CD14-positive monocyte (primary cell): Measurements from ENCODE around the gene CNOT1. TPM values are rescaled to one million over a fixed set of nuclear protein-coding genes. Genes with fewer than 3 reads are reported as not detected.
A peak's percentile ranks its signal among the peaks of the same experiment; 100 is the strongest.

ENCODE experiments used
- DNase-seq, 3 donors: peaks; one replicate each; pipeline ENCODE4 v3.0.0-alpha.2; 2011 to 2022
- H2AFZ ChIP-seq: 2 replicates; pipeline ENCODE4 v1.6.0; 2012; ENCODE audit warnings: mild to moderate bottlenecking, low read depth, low read length, inconsistent platforms; ENCODE audit not compliant: insufficient read depth, poor library complexity, severe bottlenecking
- H3K27ac ChIP-seq, 2 donors: 1 replicate in 1 of 2; 2 replicates in 1 of 2; pipeline ENCODE4 v1.5.1; 2012 to 2013; ENCODE audit warnings: low read length in 2 of 2, control low read depth in 1 of 2, inconsistent platforms in 1 of 2, low read depth in 1 of 2, mild to moderate bottlenecking in 1 of 2
- H3K27me3 ChIP-seq, 2 donors: one replicate each; pipeline versions ENCODE4 v1.6.0 to v1.6.1; 2011 to 2013; ENCODE audit warnings: low read length in 2 of 2; ENCODE audit not compliant: control insufficient read depth in 2 of 2, insufficient read depth in 2 of 2
- H3K36me3 ChIP-seq, 2 donors: replicated peaks in 1 of 2; 1 replicate in 1 of 2; 2 replicates in 1 of 2; pipeline versions ENCODE4 v1.5.1 to v1.6.1; 2012 to 2013; ENCODE audit warnings: low read length in 2 of 2, control low read depth in 1 of 2, inconsistent platforms in 1 of 2, mild to moderate bottlenecking in 1 of 2; ENCODE audit not compliant: insufficient read depth in 2 of 2, control insufficient read depth in 1 of 2
- H3K4me1 ChIP-seq, 2 donors: 1 replicate in 1 of 2; 2 replicates in 1 of 2; pipeline versions ENCODE4 v1.5.1 to v1.6.1; 2012 to 2013; ENCODE audit warnings: low read length in 2 of 2, control low read depth in 1 of 2, inconsistent platforms in 1 of 2, mild to moderate bottlenecking in 1 of 2, moderate library complexity in 1 of 2; ENCODE audit not compliant: insufficient read depth in 2 of 2, control insufficient read depth in 1 of 2
- H3K4me2 ChIP-seq: replicated peaks from 2 replicates; pipeline ENCODE3; 2012; ENCODE audit warnings: low read length, moderate library complexity, mild to moderate bottlenecking; ENCODE audit not compliant: poor library complexity, severe bottlenecking; ENCODE audit errors: extremely low read depth
- H3K4me3 ChIP-seq, 3 experiments: fragments of 200-600 bp in 1 of 3; sonication (generic) in 1 of 3; replicated peaks in 1 of 3; 1 replicate in 2 of 3; 2 replicates in 1 of 3; pipeline ENCODE4 v1.5.1; 2011 to 2013; ENCODE audit warnings: low read length in 3 of 3, mild to moderate bottlenecking in 3 of 3, control low read depth in 2 of 3, low read depth in 2 of 3, inconsistent platforms in 1 of 3, moderate library complexity in 1 of 3
- H3K79me2 ChIP-seq: 2 replicates; pipeline ENCODE4 v1.6.0; 2012; ENCODE audit warnings: mild to moderate bottlenecking, control low read depth, inconsistent platforms, low read length, moderate library complexity; ENCODE audit not compliant: insufficient read depth
- H3K9ac ChIP-seq: 2 replicates; pipeline ENCODE4 v1.6.0; 2017; ENCODE audit warnings: low read length, mild to moderate bottlenecking; ENCODE audit not compliant: insufficient read depth, poor library complexity, severe bottlenecking
- H3K9me3 ChIP-seq, 2 donors: replicated peaks in 1 of 2; 1 replicate in 1 of 2; 2 replicates in 1 of 2; pipeline versions ENCODE4 v1.5.1 to v1.6.1; 2012 to 2013; ENCODE audit warnings: low read length in 2 of 2, control low read depth in 1 of 2; ENCODE audit not compliant: control insufficient read depth in 1 of 2, insufficient read depth in 1 of 2
- H4K20me1 ChIP-seq: 2 replicates; pipeline ENCODE4 v1.6.0; 2012; ENCODE audit warnings: mild to moderate bottlenecking, low read length, control low read depth, moderate library complexity; ENCODE audit not compliant: insufficient read depth
- H3K27ac Mint-ChIP-seq, 7 donors: one replicate each; pipeline ENCODE4 v1.8.0; 2020; ENCODE audit warnings: mild to moderate bottlenecking in 7 of 7, mixed read lengths in 7 of 7, moderate library complexity in 6 of 7, inconsistent platforms in 2 of 7
- H3K27me3 Mint-ChIP-seq, 3 donors: one replicate each; pipeline ENCODE4 v1.8.0; 2021 to 2022; ENCODE audit warnings: low read depth in 3 of 3, mild to moderate bottlenecking in 3 of 3, mixed read lengths in 3 of 3, moderate library complexity in 3 of 3, inconsistent platforms in 1 of 3
- H3K36me3 Mint-ChIP-seq, 2 donors: one replicate each; pipeline ENCODE4 v1.8.0; 2020; ENCODE audit warnings: mixed read lengths in 2 of 2, inconsistent platforms in 1 of 2, mild to moderate bottlenecking in 1 of 2
- H3K4me1 Mint-ChIP-seq: one replicate; pipeline ENCODE4 v1.8.0; 2020; ENCODE audit warnings: mild to moderate bottlenecking, mixed read lengths
- H3K4me3 Mint-ChIP-seq, 2 donors: one replicate each; pipeline ENCODE4 v1.8.0; 2020; ENCODE audit warnings: mild to moderate bottlenecking in 2 of 2, mixed read lengths in 2 of 2, moderate library complexity in 1 of 2
- H3K9me3 Mint-ChIP-seq, 7 donors: one replicate each; pipeline ENCODE4 v1.8.0; 2020 to 2022; ENCODE audit warnings: mixed read lengths in 7 of 7, mild to moderate bottlenecking in 6 of 7, moderate library complexity in 6 of 7, inconsistent platforms in 2 of 7
- WGBS: methylation state at CpG from one replicate; pipeline ENCODE4 v1.1.5; 2013; ENCODE audit warnings: missing lambda C conversion rate; ENCODE audit not compliant: insufficient coverage; 5-methylcytosine and 5-hydroxymethylcytosine counted together
- intact Hi-C, 2 donors: fragments of 100-400 bp; cut with micrococcal nuclease; formaldehyde crosslinking; loops; one replicate each; pipeline versions ENCODE4 v1.15.0 to v1.15.1; 2023
- polyA plus RNA-seq, 3 donors: library from polyadenylated mRNA; depleted of rRNA in 1 of 3; unstranded in 2 of 3; stranded (reverse) in 1 of 3; fragments of 300-500 nt in 2 of 3; fragments of >200 nt in 1 of 3; fragmentation: Illumina TruSeq in 2 of 3; gene quantifications; 1 replicate in 2 of 3; 2 replicates in 1 of 3; pipeline ENCODE4 v1.2.3, GENCODE V29; 2012 to 2021
- TF ChIP-seq, protein P1 (sequence below): fragments of 200-600 bp; IDR thresholded peaks from one replicate; pipeline ENCODE4 v1.8.0; 2022; ENCODE audit warnings: antibody characterized with exemption, mild to moderate bottlenecking

The CNOT1 gene
- polyA plus RNA-seq, 3 donors: 50.8 to 182 (median 60.8) TPM

DNA sequence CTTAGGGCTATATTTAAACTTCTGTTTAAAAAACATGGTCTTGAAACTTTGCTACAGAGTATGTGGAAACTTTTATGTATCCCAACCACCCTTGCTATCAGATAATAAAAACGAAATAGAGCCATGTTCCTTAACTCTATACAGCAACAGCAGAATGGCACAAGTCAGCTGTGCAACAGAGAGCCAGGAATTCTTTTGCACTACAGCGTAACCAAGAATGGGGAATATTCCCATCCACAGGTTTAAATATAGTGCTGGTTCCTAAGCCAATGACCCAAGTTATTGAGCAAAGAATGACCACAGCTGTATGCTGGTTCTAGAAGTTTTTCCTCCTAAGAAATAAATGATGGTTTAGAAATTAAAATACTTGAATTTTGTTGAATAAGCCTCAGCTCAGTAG, 81.2 kb downstream of the CNOT1 start:
- intact Hi-C loops: no loop called here
- Mint-ChIP-seq H3K4me1 (no peaks in the 10 kb centered on the region), H3K27me3 (no peaks in the 10 kb centered on the region), H3K27ac (no peak overlapping the region), H3K9me3 (no peaks in the 10 kb centered on the region), H3K36me3 (peaks cover 89 to 99% of the 10 kb centered on the region in 2 donors), H3K4me3 (no peak overlapping the region)
- Histone ChIP-seq H3K4me2 (no peak overlapping the region), H2AFZ (no peak overlapping the region), H3K4me3 (no peak overlapping the region), H3K79me2 (peaks cover 4% of the 10 kb centered on the region), H3K36me3 (peaks cover 100% of the 10 kb centered on the region in 2 donors), H3K9me3 (no peaks in the 10 kb centered on the region), H3K9ac (no peak overlapping the region), H3K27me3 (no peaks in the 10 kb centered on the region), H3K27ac (no peak overlapping the region), H3K4me1 (no peaks in the 10 kb centered on the region), H4K20me1 (peaks cover 57% of the 10 kb centered on the region)
- no CpG with 5 or more reads among the region's 2 CpGs for WGBS
- TF ChIP-seq, protein P1, sequence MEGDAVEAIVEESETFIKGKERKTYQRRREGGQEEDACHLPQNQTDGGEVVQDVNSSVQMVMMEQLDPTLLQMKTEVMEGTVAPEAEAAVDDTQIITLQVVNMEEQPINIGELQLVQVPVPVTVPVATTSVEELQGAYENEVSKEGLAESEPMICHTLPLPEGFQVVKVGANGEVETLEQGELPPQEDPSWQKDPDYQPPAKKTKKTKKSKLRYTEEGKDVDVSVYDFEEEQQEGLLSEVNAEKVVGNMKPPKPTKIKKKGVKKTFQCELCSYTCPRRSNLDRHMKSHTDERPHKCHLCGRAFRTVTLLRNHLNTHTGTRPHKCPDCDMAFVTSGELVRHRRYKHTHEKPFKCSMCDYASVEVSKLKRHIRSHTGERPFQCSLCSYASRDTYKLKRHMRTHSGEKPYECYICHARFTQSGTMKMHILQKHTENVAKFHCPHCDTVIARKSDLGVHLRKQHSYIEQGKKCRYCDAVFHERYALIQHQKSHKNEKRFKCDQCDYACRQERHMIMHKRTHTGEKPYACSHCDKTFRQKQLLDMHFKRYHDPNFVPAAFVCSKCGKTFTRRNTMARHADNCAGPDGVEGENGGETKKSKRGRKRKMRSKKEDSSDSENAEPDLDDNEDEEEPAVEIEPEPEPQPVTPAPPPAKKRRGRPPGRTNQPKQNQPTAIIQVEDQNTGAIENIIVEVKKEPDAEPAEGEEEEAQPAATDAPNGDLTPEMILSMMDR: no peak
- no peak for DNase-seq

DNA sequence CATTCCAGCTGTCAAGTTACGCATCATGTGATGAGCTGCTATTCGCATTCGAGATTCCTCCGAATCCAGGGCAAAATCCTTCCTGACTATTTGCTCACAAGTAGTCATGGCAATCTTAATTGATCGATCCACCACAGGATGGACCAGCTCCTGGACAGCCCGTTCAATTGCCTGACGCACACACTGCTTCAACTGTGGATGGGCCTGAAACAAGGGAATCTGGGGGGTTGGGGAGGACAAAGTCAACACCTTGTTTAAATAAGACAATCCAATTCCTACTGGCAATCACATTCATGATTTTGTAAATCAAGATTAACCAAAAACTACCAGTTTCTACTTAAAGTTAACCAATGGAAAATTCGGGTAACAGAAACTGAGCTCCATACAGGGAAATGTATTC, 85.9 kb downstream of the CNOT1 start:
- no peak overlapping the region for H3K4me3 ChIP-seq
- no peak overlapping the region for H3K4me2 ChIP-seq
- H3K4me1 Mint-ChIP-seq: no peaks in the 10 kb centered on the region
- peaks cover 50% of the 10 kb centered on the region for H4K20me1 ChIP-seq
- H2AFZ ChIP-seq: no peak overlapping the region
- TF ChIP-seq, protein P1: no peak
- H3K36me3 ChIP-seq: peaks cover 99 to 100% of the 10 kb centered on the region in 2 donors
- H3K79me2 ChIP-seq: no peaks in the 10 kb centered on the region
- H3K9me3 Mint-ChIP-seq: no peaks in the 10 kb centered on the region
- WGBS: 100% methylated on average over 3 of the region's 8 CpGs
- H3K36me3 Mint-ChIP-seq: peaks cover 92 to 100% of the 10 kb centered on the region in 2 donors
- H3K4me3 Mint-ChIP-seq: no peak overlapping the region
- peak overlapping the region in 1 of 7 donors; percentile 6 for H3K27ac Mint-ChIP-seq
- H3K9ac ChIP-seq: no peak overlapping the region
- DNase-seq: no peak
- no peaks in the 10 kb centered on the region for H3K4me1 ChIP-seq
- H3K27ac ChIP-seq: no peak overlapping the region
- no peaks in the 10 kb centered on the region for H3K9me3 ChIP-seq
- intact Hi-C loops: loop anchor here in 1 of 2 donors (5.0 kb wide), 1 partner anchor 39 kb away; no protein-coding TSS in a partner anchor
- H3K27me3 Mint-ChIP-seq: no peaks in the 10 kb centered on the region
- H3K27me3 ChIP-seq: no peaks in the 10 kb centered on the region
